ENCODE results near the gene BABAM2.

GRCh38 chr2:28038722-28039121 lies 148.2 kb downstream of the BABAM2 start:
- no peak for TF ChIP-seq CTCF (IDR thresholded peaks at IDR 0.05)
- no peak for TF ChIP-seq POLR2A (IDR thresholded peaks at IDR 0.05)

All from right lobe of liver (tissue), 4 donors.